DND-41 (cell line): Measurements from ENCODE around the gene GPR132.

Experiments used
- ATAC-seq: fragments of 200-7000 bp; cut with Tn5 transposase; 3 replicates; pipeline ENCODE4 v1.9.1; 2021; ENCODE audit warnings: low read depth; ENCODE audit not compliant: insufficient read depth
- DNase-seq: peaks from one replicate; pipeline ENCODE4 v3.0.0-alpha.2; 2020
- H2AFZ ChIP-seq: 2 replicates; pipeline ENCODE4 v1.6.0; 2012; ENCODE audit warnings: low read depth, low read length
- H3K27ac ChIP-seq: 2 replicates; pipeline ENCODE4 v1.5.1; 2012; ENCODE audit warnings: low read length, inconsistent platforms
- H3K27me3 ChIP-seq: fragments of 200-600 bp; sonication (generic); 2 replicates; pipeline ENCODE4 v1.6.0; 2012; ENCODE audit warnings: low read length, mild to moderate bottlenecking, inconsistent platforms; ENCODE audit not compliant: insufficient read depth, poor library complexity
- H3K36me3 ChIP-seq: 2 replicates; pipeline ENCODE4 v1.5.1; 2012; ENCODE audit warnings: low read length, inconsistent platforms; ENCODE audit not compliant: insufficient read depth
- H3K4me1 ChIP-seq: 2 replicates; pipeline ENCODE4 v1.5.1; 2012; ENCODE audit warnings: mild to moderate bottlenecking, low read length; ENCODE audit not compliant: insufficient read depth
- H3K4me2 ChIP-seq: 2 replicates; pipeline ENCODE4 v1.6.0; 2012; ENCODE audit warnings: mild to moderate bottlenecking, moderate library complexity, low read length, inconsistent platforms; ENCODE audit not compliant: insufficient read depth
- H3K4me3 ChIP-seq, 2 experiments: fragments of 200-600 bp in 1 of 2; shearing (Covaris generic) in 1 of 2; 2 replicates each; pipeline ENCODE4 v1.5.1; 2012 to 2016; ENCODE audit warnings: inconsistent platforms in 2 of 2, low read length in 2 of 2, mild to moderate bottlenecking in 2 of 2, low read depth in 1 of 2, moderate library complexity in 1 of 2
- H3K79me2 ChIP-seq: 2 replicates; pipeline ENCODE4 v1.6.0; 2012; ENCODE audit warnings: low read length, inconsistent platforms; ENCODE audit not compliant: insufficient read depth
- H3K9ac ChIP-seq: 2 replicates; pipeline ENCODE4 v1.6.0; 2012; ENCODE audit warnings: low read depth, mild to moderate bottlenecking, inconsistent platforms, low read length, moderate library complexity
- H3K9me3 ChIP-seq: 2 replicates; pipeline ENCODE4 v1.5.1; 2012; ENCODE audit warnings: low read length, moderate library complexity, mild to moderate bottlenecking, inconsistent platforms; ENCODE audit not compliant: insufficient read depth, severe bottlenecking
- H4K20me1 ChIP-seq: 2 replicates; pipeline ENCODE4 v1.6.0; 2012; ENCODE audit warnings: low read length; ENCODE audit not compliant: insufficient read depth
- EZH2 ChIP-seq: IDR thresholded peaks from 3 replicates; pipeline ENCODE4 v1.6.1; 2012; ENCODE audit warnings: borderline replicate concordance, low read depth, mild to moderate bottlenecking, moderate library complexity, low read length, inconsistent platforms; ENCODE audit not compliant: severe bottlenecking
- TF ChIP-seq, protein P1 (sequence below): IDR thresholded peaks from 2 replicates; pipeline ENCODE4 v1.5.1; 2012; ENCODE audit warnings: borderline replicate concordance, low read length, moderate library complexity, mild to moderate bottlenecking; ENCODE audit not compliant: poor library complexity, severe bottlenecking; ENCODE audit errors: extremely low read depth

Gene GPR132

DNA sequence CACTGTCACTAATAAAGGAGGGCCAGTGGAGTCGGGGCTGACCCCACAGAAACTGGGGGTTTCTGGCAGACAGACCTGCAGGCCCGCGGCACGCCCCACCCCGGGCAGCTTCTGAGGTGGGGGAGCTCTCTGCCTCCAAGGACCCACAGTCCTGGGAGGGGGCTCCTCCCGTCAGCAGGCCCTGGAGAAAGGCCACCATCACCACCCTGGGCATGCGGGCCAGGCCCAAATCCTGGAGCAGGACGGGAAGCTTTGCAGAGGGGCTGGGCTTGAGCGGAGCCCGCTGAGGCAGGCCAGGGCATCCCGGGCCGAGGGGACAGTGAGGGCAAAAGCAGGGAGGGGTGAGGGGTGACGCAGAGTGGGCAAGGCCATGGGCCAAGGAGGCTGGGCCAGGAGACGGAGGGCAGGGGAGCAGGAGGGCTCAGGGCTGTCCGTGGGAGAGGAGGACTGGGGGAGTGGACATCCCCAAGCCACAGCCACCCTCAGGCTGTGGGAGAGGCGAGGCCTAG lies 11.1 kb upstream of the GPR132 start:
- no peak for TF ChIP-seq EZH2
- TF ChIP-seq, protein P1, sequence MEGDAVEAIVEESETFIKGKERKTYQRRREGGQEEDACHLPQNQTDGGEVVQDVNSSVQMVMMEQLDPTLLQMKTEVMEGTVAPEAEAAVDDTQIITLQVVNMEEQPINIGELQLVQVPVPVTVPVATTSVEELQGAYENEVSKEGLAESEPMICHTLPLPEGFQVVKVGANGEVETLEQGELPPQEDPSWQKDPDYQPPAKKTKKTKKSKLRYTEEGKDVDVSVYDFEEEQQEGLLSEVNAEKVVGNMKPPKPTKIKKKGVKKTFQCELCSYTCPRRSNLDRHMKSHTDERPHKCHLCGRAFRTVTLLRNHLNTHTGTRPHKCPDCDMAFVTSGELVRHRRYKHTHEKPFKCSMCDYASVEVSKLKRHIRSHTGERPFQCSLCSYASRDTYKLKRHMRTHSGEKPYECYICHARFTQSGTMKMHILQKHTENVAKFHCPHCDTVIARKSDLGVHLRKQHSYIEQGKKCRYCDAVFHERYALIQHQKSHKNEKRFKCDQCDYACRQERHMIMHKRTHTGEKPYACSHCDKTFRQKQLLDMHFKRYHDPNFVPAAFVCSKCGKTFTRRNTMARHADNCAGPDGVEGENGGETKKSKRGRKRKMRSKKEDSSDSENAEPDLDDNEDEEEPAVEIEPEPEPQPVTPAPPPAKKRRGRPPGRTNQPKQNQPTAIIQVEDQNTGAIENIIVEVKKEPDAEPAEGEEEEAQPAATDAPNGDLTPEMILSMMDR: no peak
- H3K4me3 ChIP-seq: no peak overlapping the region
- H3K27me3 ChIP-seq: peaks cover 3% of the 10 kb centered on the region
- H2AFZ ChIP-seq: no peak overlapping the region
- no peak overlapping the region for H3K9ac ChIP-seq
- ATAC-seq (no peak), DNase-seq (no peak)
- peaks cover 3% of the 10 kb centered on the region; the same call in 1 of the 2 replicates for H4K20me1 ChIP-seq
- no peak overlapping the region for H3K27ac ChIP-seq
- no peaks in the 10 kb centered on the region for H3K4me1 ChIP-seq
- no peaks in the 10 kb centered on the region for H3K79me2 ChIP-seq
- no peak overlapping the region for H3K4me2 ChIP-seq
- no peaks in the 10 kb centered on the region for H3K36me3 ChIP-seq
- no peaks in the 10 kb centered on the region for H3K9me3 ChIP-seq

GRCh38 chr14:105075379-105076295 lies 10.4 kb upstream of the GPR132 start:
- DNase-seq: no peak
- Histone ChIP-seq H3K36me3 (no peaks in the 10 kb centered on the region), H3K27ac (no peak overlapping the region), H3K4me1 (no peaks in the 10 kb centered on the region), H3K79me2 (no peaks in the 10 kb centered on the region), H4K20me1 (peaks cover 3% of the 10 kb centered on the region; the same call in 1 of the 2 replicates), H3K9ac (no peak overlapping the region), H3K4me2 (no peak overlapping the region), H3K4me3 (no peak overlapping the region), H3K27me3 (peaks cover 3% of the 10 kb centered on the region), H3K9me3 (no peaks in the 10 kb centered on the region), H2AFZ (no peak overlapping the region)
- no peak for ATAC-seq
- no peak for TF ChIP-seq EZH2
- TF ChIP-seq, protein P1: no peak

DNA sequence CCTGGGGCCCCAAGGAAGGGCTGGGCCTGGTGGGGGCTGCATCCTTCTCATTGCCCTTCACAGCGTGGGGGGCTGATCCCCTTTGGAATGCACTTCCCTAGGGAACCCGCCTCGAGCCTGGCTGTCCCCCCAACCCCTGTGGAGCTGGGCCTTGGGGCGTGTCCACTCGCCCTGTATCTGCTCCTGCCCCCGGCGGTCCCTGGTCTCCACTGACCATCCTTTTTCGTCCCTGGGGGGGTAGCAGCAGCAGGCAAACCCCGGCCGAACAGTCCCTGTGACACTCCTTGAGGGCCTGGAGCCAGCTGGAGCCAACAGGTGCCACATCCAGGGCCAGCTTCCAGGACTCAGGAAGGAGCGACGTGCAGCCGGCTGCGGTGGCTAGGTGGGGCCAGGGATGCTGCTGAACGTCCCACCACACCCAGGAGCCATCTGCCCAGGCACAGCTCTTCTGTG lies 9.4 kb upstream of the GPR132 start:
- ATAC-seq: no peak
- TF ChIP-seq, protein P1: no peak
- no peak for TF ChIP-seq EZH2
- Histone ChIP-seq H3K9me3 (no peaks in the 10 kb centered on the region), H3K4me1 (no peaks in the 10 kb centered on the region), H3K9ac (no peak overlapping the region), H3K27me3 (peaks cover 3% of the 10 kb centered on the region), H2AFZ (no peak overlapping the region), H4K20me1 (peaks cover 3% of the 10 kb centered on the region; the same call in 1 of the 2 replicates), H3K36me3 (no peaks in the 10 kb centered on the region), H3K79me2 (no peaks in the 10 kb centered on the region), H3K27ac (no peak overlapping the region), H3K4me2 (no peak overlapping the region), H3K4me3 (no peak overlapping the region)
- no peak for DNase-seq
